ENCODE data around the gene ADAMTS14.

Gene ADAMTS14

DNA sequence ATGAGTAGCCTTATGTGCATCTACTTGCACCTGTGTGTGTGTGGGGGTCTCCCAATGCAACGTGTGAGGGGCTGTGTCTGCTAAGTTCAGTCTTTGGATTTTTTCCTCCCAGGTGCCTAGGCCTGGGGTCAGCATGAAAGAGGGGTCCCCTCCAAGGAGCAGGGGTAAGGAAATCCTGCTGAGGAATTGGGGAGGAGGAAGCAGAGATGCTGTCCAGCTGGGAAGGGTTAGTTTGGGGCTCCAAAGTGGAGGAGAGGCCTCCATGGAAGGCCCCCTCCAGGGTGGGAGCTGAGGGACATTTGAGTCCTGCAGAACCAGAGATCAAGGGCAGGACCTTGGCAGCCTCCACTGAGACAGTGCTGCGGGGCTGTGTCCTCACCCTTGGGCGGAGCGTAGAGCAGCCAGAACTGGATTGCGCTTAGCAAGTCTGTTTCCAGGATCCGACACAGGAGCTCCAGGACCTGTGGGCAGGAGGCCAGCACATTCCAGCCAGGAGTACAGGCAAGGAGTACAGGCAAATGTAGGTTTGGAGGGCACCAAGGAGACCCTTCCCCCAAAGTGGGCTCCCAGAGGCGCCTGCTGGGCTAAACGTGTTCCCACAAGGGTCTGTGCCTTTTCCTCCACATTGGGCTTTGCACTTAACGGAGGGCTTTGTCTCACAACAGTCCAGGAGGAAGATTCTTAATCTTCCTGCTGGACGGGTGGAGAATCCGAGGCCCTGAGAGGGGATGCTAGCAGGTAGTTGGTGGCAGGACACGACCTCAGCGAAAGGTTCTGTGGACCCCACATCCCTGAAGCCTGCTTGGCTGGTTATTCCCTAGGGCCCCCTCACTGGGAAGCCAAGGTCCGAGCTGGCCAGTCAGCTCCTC, 102.7 kb downstream of the ADAMTS14 start:
- no peak for FAIRE-seq

DNA sequence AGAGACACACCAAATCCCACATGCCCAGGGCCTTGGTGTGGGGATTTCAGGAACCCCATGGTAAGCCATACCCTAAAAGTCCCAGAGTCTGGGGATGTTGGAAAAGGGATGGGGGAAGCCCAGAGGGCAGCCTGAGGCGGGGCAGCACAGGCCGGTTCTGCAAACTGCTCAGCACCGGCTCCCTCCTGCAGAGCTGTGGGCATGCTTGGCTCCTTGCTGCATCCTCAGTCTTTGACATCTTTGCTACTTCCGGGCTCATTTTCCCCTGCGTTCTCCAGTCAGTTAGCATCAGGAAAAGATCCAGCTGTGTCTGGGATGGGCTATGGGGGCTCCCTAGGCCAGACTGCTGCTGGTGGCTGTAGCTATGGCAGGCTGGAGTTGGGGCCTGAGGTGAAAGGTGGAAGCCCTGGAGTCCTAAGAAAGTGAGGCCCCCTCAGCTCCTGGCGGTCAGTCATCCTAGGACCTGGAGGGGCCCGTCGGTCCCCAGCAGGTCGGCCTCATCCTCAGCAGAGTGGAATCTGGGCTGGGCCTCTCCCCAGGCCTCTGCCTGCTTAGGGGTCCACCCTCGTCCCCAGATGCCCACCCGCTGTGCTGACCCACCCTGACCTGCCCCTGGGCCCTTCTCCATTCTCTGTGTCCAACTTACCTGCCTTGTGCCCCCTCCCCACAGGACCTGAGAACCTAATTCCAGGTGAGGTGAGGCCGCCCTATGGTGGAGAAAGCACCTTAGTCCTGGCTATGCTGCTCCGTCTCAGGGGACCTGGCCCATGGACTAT, 103.6 kb downstream of the ADAMTS14 start:
- no peak for FAIRE-seq

DNA sequence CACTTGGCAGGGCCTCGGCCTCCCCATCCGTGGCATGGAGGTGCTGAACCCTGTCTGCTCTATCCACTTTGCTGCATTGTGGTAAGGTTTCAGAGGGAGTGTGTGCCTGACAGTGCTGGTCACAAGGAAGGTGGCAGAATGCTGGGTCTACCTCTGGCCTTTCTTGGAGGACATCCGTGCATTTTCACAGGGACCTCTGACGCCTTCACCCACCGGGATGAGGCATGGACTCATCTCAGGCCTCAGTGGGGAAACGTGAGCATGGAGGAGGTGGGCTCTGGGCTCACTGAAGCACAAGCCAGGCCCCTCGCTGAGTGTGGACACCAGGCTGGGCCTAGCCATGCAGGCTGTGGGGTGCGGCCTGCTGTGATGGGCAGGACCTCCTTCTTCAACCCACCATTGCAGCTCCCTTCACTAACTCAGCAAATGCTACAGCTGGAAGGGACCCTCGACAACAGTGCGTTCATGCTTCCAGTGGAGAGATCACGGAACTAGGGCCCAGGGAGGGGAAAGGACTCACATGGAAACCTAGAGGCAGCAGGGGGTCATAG, 104.2 kb downstream of the ADAMTS14 start:
- no peak for FAIRE-seq

DNA sequence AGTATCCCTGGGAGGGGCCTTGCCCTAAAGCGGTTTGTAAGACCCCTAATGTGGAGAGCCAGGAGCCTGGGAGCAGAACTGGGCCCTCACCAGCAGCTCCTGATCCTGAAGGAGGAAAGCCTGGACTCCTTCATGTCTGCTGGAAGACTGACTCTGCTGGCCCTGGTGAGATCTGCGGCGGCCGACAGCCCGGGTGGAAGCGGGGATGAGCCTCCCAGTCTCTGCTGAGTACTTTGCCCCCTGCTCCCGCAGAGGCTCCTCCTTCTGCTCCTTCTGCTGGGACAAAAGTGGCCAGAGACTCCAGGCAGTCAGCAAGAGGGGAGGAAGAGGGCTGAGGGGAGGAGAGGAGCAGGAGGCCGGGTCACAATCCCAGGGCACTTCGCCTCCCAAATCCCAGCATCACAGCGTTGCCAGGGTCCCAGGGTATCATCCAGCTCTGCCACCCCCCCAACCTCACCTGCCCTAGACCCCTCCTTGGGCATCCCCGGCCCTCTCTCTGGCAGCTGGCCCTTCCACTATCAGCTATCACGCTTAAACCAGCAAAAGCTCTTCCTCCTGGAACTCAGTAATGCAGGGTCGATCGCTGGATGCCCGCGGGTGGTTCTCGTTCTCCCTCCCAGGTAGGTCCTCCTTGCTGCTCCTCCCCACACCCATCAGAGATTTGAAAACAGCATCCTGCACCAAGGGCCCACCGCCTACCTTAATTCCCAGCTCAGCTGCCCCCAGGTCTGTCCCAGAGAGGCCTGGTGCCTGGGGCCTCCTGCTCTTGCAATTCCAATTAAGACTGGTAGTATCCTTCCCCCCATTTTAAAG, 105.0 kb downstream of the ADAMTS14 start:
- FAIRE-seq: no peak

DNA sequence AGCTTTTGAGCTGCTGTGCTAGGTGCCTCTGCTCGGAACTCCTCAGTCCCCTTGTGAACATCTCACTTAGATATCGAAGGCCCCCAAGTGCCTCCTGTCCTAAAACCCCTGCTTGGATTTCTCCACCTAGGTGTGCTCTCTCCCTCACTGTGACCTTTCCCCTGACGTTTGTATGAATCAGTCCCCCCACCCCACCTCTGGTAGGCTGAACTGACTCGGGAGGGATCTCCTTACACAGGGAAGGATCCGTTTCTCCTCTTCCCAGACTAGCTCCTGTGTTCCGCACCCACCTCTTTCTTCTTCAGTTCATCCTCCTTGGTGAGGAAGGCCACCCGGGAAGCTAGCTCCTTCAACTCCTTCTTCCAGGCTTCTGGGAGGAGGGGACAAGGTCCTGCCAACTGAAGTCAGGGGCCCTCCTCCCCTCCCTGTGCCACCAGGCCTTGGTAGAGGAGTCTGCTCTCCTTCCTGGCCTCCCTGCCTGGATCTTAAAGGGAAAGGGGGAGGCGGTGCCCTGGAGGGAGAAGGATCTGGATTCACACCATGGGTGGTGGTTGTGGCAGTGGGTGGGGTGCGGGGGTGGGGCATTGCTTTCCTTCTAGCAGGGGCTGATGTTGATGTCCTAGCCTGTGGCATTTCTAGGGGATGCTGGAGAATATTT, 106.1 kb downstream of the ADAMTS14 start:
- no peak for FAIRE-seq

DNA sequence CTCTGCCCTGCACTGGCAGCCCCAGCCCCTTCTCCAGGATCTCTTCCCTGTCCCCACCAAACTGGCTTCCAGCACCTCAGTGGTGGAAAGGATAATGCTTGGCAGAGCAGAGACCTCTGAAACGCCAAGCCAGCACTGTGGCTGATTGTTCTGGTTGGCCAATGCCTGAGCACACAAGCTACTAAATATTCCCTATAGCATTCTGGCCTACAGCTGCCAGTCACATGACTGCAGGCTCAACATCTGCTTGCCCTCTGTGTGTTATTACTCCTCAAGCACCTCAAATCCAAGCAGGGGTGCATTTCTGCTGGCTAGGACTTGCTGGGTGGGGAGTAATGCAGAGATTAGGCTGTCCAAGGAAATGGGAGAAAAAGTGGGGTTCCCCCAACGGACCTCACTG, 106.8 kb downstream of the ADAMTS14 start:
- FAIRE-seq: no peak

DNA sequence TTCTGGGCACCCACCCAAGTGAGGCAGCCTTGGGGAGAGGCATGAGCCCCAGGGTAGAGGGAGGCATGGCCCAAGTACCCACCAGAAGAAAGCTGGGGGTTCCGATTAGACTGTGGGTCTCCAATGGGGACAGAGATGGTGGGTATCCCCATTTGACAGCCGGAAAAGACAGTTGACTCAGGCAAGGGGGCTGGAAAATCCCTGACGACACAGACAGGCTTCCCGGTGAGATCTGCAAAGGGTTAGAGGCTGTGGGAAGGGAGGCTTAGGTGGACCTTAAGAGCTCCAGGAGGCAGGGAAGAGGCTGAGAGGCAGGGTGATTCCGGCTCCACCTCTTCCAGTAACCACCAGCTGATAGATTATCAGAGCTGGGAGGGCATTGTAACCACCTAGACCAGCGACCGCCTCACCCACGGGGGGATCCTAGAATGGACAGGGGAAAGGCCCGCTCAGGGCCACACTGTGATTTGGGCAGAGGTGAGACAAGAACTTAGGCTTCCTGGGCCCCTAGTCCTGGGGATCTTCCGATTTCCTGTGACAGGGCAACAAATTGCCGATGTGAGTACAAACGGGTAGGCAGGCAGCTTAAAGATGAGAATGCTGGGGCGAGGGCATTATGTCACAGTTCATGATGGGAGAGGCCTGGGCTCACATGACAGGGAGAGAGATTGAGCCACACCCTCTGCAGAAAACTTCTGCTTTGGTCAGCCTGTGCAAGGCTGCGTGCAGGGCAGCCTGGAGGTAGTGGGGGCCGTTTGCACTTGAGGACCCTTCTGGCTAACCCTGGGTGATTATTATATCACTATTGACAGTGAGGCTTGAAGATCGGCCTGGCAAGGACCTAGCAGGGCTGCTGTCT, 107.4 kb downstream of the ADAMTS14 start:
- FAIRE-seq: no peak

DNA sequence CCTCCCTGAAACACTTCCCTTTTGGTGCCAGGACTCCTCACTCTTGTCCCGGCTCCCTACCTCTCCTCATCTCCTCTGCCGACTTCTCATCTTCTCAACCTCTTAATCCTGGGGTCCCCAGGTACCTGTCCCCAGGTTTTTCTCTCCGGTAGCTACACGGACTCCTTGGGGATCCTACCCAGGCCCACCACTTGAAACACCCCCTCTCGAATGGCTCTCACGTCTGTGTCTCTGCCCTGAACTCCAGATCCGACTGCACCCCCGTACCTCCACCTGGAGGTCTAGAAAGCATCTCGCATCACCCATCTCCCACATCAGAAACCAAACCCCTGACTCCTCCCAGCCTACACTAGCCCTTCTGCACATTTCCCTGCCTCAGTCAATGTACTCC, 108.1 kb downstream of the ADAMTS14 start:
- FAIRE-seq: no peak

DNA sequence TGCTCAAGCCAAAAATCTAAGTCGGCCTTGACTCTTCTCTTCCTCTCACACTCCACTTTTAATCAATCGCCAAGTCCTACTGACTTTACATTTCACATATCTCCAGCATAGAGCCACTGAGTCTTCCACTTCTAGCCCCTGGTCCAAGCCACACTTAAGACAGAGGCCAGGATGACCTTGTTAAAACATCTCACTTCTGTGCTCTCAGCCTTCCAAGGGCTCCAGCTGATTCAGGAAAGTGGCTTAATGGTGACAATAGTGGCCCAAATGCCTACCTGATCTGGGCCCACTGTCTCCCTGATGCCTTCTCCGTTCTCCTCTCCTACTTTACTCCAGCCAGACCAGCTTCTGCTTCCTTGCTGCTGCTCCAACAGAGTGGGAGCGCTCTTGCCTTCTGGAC, 108.5 kb downstream of the ADAMTS14 start:
- no peak for FAIRE-seq

DNA sequence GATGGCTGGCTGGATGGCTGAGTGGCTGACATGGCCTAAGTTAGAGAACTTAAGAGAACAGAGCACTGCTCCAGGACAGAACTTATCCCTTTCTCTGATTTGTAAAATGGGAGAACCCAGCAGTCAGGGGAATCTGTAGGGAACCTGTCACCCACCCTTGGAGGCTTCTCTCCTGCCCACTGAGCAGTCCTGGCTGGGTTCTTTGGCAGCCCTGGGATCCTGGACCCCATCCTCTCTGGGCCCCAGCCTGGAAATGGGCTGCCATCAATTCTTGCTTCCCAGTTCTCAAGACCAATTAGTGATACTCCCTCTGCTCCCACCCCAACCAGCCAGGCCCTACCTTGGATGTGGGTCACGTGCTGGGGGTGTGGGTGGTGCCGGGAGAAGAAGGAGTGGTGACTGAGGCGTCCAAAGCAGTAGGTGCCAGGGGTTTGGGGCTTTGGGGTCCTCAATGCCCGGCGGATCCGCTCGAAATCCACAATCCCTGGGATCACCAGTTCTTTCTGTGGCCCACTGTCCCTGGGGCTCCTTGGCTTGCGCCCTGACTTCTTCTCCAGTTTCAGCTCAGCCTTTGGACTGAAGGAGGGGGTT, 109.2 kb downstream of the ADAMTS14 start:
- no peak for FAIRE-seq

DNA sequence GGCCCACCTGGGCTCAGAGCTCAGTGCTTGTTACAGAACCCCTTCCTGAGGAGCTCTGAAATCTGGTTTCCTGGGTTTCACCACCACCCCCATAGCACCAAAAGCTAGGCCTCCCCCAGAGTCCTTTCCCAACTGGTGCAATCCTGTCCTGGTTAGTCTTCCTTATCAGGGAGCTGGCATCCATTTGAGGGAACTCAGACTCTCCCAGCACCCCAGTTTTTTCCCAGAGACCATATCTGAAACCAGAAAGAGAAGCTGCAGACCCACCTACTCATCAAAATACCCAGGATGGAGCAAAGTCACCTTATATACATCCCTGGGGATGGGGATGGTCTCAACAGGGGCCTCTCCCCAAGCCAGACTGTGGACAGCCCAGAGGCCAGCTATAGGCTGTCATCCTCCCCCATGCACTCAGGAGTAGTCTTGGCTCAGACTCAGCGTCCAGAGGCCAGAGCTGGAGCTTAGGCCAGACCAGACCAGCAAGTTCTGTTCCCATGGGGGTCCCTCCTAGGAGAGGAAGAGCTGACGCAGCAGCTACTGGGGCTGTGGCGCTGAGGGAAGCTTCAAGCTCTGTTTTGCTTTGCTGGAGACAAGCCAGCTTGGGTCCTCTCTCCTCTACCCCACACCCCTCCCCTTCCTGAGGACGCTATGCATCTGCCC, 109.9 kb downstream of the ADAMTS14 start:
- no peak for FAIRE-seq

DNA sequence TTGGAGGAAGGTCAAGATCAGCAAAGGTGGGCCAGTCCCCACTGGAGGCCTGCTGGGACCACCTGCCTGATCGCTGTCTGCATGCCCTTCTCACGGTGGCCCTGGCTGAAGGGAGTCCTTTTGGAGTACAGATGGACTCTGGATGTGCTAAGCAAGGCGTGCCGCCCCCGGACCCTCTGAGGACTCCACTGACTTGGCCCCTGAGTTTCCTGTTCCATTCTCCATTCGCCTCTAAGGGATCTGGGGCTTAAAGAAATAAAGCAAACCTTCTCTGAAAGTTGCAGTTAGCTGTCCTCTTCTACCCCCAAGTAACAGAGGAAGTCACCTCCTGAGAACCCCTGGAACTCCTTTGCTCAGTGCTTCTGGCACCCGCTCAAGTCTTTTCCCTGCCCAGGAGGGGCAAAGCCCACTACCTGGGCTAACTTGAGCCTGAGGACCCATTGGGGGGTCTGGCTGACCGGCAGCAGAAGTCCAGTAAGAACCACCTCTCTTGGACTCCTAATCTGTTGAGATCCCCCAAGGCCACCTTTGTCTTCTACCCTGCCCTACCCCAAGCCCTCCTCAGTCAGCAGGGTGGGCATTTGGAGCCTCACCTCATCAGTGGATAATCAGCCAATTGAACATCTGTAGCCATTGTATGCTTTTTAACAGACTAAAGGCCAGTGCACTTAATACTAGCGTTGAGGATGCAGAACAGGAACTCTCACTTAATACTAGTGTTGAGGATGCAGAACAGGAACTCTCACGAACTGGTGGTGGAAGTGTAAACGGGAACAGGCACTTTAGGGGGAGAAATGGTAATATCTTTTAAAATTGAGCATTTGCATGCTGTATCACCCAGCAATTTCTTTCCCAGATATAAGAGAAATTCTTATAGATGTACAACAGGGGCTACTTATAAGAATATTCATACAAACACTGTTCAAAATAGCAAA, 110.7 kb downstream of the ADAMTS14 start:
- FAIRE-seq: no peak

DNA sequence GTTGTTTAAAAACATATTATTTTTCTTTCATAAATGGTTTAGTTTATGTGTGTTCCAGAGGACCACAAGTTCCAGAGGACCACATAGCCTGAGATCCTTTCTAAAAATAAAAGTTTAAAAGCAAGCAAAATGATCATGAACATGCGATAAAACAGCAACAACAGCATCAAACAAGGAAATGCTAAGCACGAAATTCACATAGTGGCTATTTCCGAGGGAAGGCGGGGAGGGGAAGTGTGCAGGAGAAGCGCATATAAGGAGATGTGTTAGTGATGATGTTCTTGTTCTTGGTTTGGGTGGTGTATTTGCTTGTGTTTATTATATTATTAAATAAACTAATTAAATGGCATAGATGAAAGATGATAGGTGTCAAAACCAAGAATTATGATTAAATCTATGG, 111.7 kb downstream of the ADAMTS14 start:
- FAIRE-seq: no peak

DNA sequence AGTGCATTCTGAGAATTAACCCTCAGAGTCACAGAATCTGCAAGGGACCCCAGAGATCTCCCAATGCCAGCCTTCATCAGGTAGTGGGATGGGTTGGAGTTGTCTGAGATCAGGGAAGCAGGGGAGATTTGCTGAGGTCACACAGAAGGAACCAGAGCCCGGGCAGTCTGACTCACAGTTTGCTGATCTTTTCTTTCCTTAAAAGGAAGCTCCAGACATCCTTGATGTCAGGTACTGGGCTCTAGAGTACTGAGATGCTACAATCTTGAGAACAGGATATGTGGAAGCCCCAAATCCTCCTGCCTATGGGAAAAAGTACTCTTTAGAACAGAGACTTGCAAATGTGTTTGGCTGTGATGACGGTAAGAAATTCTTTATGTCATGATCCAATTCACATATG, 112.2 kb downstream of the ADAMTS14 start:
- no peak for FAIRE-seq

DNA sequence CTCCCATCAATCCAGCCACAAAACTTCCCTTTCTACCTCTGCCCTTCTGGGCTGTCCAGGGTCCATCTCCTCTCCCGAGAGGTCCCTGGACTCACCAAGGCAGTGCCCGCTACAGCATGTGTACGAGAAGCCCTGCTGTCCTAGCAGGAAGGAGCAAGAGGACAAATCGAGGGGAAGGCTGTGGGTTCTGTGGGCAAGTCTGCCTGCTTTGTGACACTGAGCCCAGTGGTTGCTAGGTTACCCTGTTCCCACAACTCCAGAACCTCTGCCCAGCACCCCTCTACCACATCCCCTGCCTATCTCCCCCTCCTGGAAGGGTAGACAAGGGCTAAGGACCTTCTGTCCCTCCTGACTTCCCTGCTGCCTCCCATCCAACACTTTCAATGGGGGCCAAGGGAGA, 112.9 kb downstream of the ADAMTS14 start, which contains the start of gene TBATA:
TBATA (minus strand) TSS at position 188 of the 400 bp plus-strand sequence. CDS start 1,998 bp downstream, outside the sequence.
- no peak for FAIRE-seq

DNA sequence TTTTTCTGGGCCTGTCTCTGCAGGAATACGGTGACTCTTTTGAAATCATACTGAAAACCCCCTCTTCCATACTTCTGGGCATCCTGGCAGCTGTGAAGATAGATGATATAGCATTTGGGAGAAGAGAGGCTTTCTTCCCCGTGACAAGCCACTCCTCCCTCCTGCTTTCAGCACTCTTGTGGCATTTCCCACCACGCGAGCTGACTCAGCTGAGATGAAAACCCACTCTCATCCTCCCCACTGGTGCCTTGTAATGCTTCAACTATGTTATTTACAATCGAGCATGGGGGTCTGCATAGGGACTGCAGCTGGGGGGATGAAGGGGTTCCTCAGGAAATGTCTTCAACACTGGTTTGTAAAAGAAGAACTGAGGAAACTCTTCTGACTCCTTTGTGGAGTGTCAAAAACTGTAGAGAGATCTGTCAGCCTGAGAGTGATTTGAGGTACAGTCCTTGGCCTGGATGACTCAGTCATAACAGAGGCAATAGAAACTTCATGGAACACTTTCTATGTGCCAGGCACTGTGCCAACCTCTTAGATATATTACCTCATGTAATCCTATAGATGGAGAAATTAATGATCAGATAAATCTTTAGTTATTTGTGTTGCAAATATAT, 114.6 kb downstream of the ADAMTS14 start:
- FAIRE-seq: no peak

DNA sequence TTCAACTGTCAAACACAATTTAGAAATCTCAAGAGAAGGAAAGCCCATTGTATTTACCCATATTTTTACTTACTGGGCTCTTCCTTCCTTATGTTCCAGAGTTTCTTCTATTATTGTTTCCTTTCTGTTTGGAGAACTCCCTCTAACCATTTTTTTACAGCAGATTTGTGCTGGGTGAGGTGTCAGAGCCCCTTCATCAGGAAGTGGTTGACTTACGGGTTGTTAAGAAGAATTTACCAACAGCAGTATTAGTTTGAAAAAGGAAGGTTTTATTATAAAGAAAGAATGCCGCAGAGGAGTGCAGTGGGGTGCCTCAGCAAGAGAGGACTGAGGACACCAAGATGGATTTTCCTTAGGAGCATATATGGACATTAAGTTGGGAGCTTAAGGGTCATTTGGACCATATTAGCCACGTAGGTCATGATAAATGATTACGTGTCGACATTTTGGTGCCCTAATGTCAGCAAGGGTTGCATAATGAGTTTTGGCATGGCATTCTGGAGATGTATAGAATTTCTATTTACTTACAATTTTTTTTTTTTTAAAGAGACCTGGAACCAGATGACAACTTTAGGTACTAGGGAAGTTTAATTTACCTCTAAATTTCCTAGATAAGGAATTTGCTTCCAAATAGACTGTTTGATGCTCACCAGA, 119.2 kb downstream of the ADAMTS14 start:
- FAIRE-seq: no peak

DNA sequence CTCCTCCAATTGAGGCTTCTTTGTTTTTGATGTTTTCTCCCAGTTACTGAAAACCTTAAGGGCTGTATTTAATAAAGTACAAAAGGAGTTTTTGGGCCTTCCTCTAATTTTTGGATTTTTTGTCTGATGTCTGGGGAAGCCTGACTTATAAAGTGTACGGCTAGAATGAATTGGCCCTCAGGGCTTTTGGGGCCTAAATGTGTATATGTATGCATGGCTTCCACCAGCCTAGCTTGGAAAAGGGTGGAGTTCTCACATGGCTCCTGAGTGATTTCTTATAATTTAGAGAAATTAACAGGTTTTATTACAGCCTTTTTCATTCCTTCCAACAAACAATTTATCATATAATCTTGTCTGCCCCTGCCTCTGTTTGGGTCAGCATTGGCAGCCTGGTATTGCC, 123.3 kb downstream of the ADAMTS14 start:
- FAIRE-seq: no peak

All from G401.6 (cell line).